ENCODE measurements around the gene TBC1D17. TPM values are rescaled to one million over a fixed set of nuclear protein-coding genes. Genes with fewer than 3 reads are reported as not detected.

TBC1D17 gene
- total and polyA plus RNA-seq, 2 of the 13 experiments (the other 11 are each of a cell fraction or from before 2014, with no cell fraction given), result 9.7 to 16.9 TPM

DNA sequence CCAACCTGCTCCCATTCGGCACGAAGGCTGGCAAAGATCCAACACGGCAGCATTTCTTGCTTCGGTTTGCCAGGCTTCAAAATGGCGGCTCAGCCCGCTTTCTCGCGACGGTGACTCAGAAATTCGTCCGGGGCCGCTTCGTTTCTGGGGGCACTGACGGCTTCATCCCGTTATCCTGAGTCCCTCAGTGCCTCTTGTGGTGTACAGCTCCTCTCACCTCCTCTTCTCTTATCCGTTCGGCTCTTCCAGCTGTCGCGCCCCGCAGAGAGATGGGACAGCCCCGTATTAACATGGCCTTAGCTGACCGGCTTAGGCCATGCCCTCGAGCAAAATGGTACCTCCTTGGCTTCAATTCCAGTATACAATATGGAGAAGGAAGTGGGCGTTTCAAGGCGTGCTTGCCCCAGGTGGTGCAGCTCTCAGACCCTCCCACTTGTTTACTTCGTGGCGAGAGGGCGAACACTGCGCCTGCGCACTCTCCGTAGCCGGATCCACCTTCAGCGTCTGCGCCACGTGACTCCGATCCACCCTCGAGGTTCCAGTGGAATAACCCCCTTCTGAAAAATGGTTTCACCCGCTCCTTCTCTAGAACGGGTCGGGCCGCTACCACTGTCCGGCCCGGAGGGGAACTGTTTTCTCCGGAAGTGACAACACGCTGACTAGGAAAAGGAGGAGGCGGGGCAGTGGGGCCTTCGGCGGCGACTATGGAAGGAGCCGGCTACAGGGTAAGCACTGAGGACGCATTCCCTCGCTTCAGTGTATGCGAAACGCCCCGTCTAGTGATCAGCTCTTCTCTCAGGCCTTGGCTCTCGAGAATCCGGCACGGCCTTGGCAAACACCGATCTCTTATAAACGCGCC, at the start of gene TBC1D17, which contains the start of gene AKT1S1 (continued):
- TF ChIP-seq, protein P1, sequence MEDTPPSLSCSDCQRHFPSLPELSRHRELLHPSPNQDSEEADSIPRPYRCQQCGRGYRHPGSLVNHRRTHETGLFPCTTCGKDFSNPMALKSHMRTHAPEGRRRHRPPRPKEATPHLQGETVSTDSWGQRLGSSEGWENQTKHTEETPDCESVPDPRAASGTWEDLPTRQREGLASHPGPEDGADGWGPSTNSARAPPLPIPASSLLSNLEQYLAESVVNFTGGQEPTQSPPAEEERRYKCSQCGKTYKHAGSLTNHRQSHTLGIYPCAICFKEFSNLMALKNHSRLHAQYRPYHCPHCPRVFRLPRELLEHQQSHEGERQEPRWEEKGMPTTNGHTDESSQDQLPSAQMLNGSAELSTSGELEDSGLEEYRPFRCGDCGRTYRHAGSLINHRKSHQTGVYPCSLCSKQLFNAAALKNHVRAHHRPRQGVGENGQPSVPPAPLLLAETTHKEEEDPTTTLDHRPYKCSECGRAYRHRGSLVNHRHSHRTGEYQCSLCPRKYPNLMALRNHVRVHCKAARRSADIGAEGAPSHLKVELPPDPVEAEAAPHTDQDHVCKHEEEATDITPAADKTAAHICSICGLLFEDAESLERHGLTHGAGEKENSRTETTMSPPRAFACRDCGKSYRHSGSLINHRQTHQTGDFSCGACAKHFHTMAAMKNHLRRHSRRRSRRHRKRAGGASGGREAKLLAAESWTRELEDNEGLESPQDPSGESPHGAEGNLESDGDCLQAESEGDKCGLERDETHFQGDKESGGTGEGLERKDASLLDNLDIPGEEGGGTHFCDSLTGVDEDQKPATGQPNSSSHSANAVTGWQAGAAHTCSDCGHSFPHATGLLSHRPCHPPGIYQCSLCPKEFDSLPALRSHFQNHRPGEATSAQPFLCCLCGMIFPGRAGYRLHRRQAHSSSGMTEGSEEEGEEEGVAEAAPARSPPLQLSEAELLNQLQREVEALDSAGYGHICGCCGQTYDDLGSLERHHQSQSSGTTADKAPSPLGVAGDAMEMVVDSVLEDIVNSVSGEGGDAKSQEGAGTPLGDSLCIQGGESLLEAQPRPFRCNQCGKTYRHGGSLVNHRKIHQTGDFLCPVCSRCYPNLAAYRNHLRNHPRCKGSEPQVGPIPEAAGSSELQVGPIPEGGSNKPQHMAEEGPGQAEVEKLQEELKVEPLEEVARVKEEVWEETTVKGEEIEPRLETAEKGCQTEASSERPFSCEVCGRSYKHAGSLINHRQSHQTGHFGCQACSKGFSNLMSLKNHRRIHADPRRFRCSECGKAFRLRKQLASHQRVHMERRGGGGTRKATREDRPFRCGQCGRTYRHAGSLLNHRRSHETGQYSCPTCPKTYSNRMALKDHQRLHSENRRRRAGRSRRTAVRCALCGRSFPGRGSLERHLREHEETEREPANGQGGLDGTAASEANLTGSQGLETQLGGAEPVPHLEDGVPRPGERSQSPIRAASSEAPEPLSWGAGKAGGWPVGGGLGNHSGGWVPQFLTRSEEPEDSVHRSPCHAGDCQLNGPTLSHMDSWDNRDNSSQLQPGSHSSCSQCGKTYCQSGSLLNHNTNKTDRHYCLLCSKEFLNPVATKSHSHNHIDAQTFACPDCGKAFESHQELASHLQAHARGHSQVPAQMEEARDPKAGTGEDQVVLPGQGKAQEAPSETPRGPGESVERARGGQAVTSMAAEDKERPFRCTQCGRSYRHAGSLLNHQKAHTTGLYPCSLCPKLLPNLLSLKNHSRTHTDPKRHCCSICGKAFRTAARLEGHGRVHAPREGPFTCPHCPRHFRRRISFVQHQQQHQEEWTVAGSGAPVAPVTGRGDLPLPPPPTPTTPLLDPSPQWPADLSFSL (CRISPR knock-in tag; IDR thresholded peaks at IDR 0.05), result no peak
- TF ChIP-seq SALL1 (CRISPR knock-in tag; IDR thresholded peaks at IDR 0.05) (0 out of 2 replicates have a peak, but pooled peaks have one; percentile 28), CHD2 (IDR thresholded peaks at IDR 0.05; ENCODE audit: low read depth, low read length) (peak; percentile 87), IKZF1 (IDR thresholded peaks at IDR 0.05) (no peak), SCMH1 (CRISPR knock-in tag; IDR thresholded peaks at IDR 0.05; ENCODE audit: borderline replicate concordance) (no peak), ZNF616 (CRISPR knock-in tag; IDR thresholded peaks at IDR 0.05; ENCODE audit: low read depth) (no peak), ZNF614 (CRISPR knock-in tag; IDR thresholded peaks at IDR 0.05; ENCODE audit: borderline replicate concordance) (peak; percentile 70; the same call in 1 of the 2 replicates), ARHGAP35 (CRISPR knock-in tag; IDR thresholded peaks at IDR 0.05; ENCODE audit: borderline replicate concordance) (no peak), HDAC1 (CRISPR knock-in tag; IDR thresholded peaks at IDR 0.05) (peak; percentile 66), RXRB (CRISPR knock-in tag; IDR thresholded peaks at IDR 0.05; ENCODE audit: borderline replicate concordance) (peak; percentile 6; the same call in 1 of the 2 replicates), NKX3-1 (CRISPR knock-in tag; IDR thresholded peaks at IDR 0.05) (0 out of 2 replicates have a peak, but pooled peaks have one; percentile 16), HHEX (CRISPR knock-in tag; IDR thresholded peaks at IDR 0.05) (no peak), ZNF747 (CRISPR knock-in tag; IDR thresholded peaks at IDR 0.05; ENCODE audit: borderline replicate concordance) (peak; percentile 54; the same call in 1 of the 2 replicates), ZNF644 (CRISPR knock-in tag; IDR thresholded peaks at IDR 0.05; ENCODE audit: low read depth) (0 out of 2 replicates have a peak, but pooled peaks have one; percentile 4), GTF2F1 (IDR thresholded peaks at IDR 0.05; ENCODE audit: low read length) (0 out of 2 replicates have a peak, but pooled peaks have one; percentile 12), ZNF138 (CRISPR knock-in tag; IDR thresholded peaks at IDR 0.05; ENCODE audit: low read depth) (0 out of 2 replicates have a peak, but pooled peaks have one; percentile 76), ZNF460 (CRISPR knock-in tag; IDR thresholded peaks at IDR 0.05; ENCODE audit: borderline replicate concordance) (no peak), SATB2 (CRISPR knock-in tag; IDR thresholded peaks at IDR 0.05) (no peak)
- TF ChIP-seq, protein P2, sequence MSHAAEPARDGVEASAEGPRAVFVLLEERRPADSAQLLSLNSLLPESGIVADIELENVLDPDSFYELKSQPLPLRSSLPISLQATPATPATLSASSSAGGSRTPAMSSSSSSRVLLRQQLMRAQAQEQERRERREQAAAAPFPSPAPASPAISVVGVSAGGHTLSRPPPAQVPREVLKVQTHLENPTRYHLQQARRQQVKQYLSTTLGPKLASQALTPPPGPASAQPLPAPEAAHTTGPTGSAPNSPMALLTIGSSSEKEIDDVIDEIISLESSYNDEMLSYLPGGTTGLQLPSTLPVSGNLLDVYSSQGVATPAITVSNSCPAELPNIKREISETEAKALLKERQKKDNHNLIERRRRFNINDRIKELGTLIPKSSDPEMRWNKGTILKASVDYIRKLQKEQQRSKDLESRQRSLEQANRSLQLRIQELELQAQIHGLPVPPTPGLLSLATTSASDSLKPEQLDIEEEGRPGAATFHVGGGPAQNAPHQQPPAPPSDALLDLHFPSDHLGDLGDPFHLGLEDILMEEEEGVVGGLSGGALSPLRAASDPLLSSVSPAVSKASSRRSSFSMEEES (CRISPR knock-in tag; IDR thresholded peaks at IDR 0.05), result peak; percentile 93
- TF ChIP-seq, protein P3, sequence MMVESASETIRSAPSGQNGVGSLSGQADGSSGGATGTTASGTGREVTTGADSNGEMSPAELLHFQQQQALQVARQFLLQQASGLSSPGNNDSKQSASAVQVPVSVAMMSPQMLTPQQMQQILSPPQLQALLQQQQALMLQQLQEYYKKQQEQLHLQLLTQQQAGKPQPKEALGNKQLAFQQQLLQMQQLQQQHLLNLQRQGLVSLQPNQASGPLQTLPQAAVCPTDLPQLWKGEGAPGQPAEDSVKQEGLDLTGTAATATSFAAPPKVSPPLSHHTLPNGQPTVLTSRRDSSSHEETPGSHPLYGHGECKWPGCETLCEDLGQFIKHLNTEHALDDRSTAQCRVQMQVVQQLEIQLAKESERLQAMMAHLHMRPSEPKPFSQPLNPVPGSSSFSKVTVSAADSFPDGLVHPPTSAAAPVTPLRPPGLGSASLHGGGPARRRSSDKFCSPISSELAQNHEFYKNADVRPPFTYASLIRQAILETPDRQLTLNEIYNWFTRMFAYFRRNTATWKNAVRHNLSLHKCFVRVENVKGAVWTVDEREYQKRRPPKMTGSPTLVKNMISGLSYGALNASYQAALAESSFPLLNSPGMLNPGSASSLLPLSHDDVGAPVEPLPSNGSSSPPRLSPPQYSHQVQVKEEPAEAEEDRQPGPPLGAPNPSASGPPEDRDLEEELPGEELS (CRISPR knock-in tag; IDR thresholded peaks at IDR 0.05), result peak; percentile 77
